ENCODE results near the gene MAN2B2. TPM values are rescaled to one million over a fixed set of nuclear protein-coding genes. Genes with fewer than 3 reads are reported as not detected.
A peak's percentile ranks its signal among the peaks of the same experiment; 100 is the strongest.

Gene MAN2B2
- total and polyA plus RNA-seq, 2 of the 8 experiments (the other 6 are each of a cell fraction or from before 2014, with no cell fraction given), result 3.3 to 4.0 TPM

DNA sequence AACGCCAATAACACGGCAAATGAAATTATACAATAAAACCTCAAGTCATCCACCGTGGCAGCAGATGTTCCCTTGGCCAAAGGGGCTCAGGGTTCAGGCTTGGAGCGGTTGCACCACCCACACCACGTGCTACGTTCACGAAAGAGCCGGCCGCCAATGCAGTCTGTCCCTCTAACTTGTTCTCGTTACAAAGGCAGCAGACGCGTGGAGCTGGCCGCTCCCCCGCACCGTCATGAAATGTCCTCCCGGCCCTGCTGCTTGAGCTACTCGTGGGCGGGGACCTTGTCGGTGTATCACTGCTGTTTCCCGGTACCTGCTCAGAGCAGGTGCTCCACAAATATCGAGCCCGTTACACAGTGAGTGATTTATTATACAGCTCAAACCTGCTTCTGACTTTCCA lies 36.4 kb upstream of the MAN2B2 start:
- Histone ChIP-seq H3K18ac (ENCODE audit: extremely low read depth, low read length) (peak overlapping the region; percentile 19; the same call in 1 of the 2 replicates), H3K9ac (replicated peaks in 1 of 4; ENCODE audit: extremely low read depth in 1 of 4, low read depth in 3 of 4, low read length in 3 of 4) (no peak overlapping the region; a peak in 1 of 7 replicates), H2BK120ac (replicated peaks; ENCODE audit: low read depth, low read length) (no peak overlapping the region), H2BK20ac (ENCODE audit: low read length) (no peak overlapping the region), H3K79me2 (ENCODE audit: control insufficient read depth in 1 of 2, insufficient read depth in 2 of 2, low read length in 2 of 2) (no peaks in the 10 kb centered on the region; a peak in 1 of 4 replicates), H3K23me2 (ENCODE audit: low read depth, low read length) (peaks cover 8% of the 10 kb centered on the region), H3K14ac (ENCODE audit: insufficient read length) (no peak overlapping the region), H4K5ac (ENCODE audit: insufficient read length, low read depth, low read length) (no peak overlapping the region), H3K4me1 (replicated peaks in 1 of 4; ENCODE audit: control insufficient read depth in 3 of 4, insufficient read depth in 4 of 4, low read length in 3 of 4) (no peaks in the 10 kb centered on the region), H3K9me3 (ENCODE audit: insufficient read depth in 2 of 2, low read depth in 1 of 2, low read length in 1 of 2) (peaks cover 0 to 7% of the 10 kb centered on the region in 2 experiments; a peak in 2 of 4 replicates), H3K4me2 (ENCODE audit: insufficient read depth in 1 of 2, low read depth in 2 of 2, low read length in 2 of 2) (no peak overlapping the region), H3K56ac (replicated peaks; ENCODE audit: insufficient read length, low read depth, low read length) (no peak overlapping the region), H2AK5ac (ENCODE audit: low read depth, low read length) (no peak overlapping the region), H4K20me1 (replicated peaks in 1 of 2; ENCODE audit: control insufficient read depth in 1 of 2, insufficient read depth in 2 of 2, low read length in 2 of 2) (peaks cover 0 to 5% of the 10 kb centered on the region in 2 experiments), H2AFZ (ENCODE audit: low read length) (no peak overlapping the region), H4K8ac (ENCODE audit: extremely low read depth, insufficient read depth, low read length) (no peak overlapping the region), H2BK5ac (ENCODE audit: low read depth, low read length) (no peak overlapping the region), H3K23ac (ENCODE audit: insufficient read length) (no peak overlapping the region), H4K91ac (replicated peaks; ENCODE audit: insufficient read length, low read length) (no peak overlapping the region), H3K36me3 (ENCODE audit: control insufficient read depth in 2 of 4, insufficient read depth in 4 of 4, low read length in 3 of 4) (no peaks in the 10 kb centered on the region; a peak in 1 of 8 replicates), H3K4ac (replicated peaks; ENCODE audit: insufficient read length, low read depth, low read length) (no peak overlapping the region), H3K79me1 (ENCODE audit: low read depth, low read length) (peaks cover 4% of the 10 kb centered on the region; the same call in 1 of the 2 replicates), H3K27me3 (replicated peaks in 1 of 4; ENCODE audit: control insufficient read depth in 3 of 4, extremely low read depth in 1 of 4, insufficient read depth in 3 of 4, low read length in 3 of 4) (peaks cover 0 to 2% (median 0%) of the 10 kb centered on the region in 4 experiments; a peak in 1 of 7 replicates), H3K4me3 (ENCODE audit: extremely low read depth in 1 of 4, insufficient read depth in 2 of 4, low read depth in 3 of 4, low read length in 4 of 4) (no peak overlapping the region), H2BK15ac (ENCODE audit: low read length) (no peak overlapping the region; the same call in 1 of the 2 replicates), H3K27ac (ENCODE audit: low read depth, low read length) (no peak overlapping the region), H2BK12ac (ENCODE audit: low read depth, low read length) (no peak overlapping the region)
- WGBS, 2 experiments (ENCODE audit: extremely low coverage in 1 of 2, insufficient coverage in 1 of 2, insufficient read length in 1 of 2, insufficient replicate concordance in 2 of 2, low coverage in 1 of 2, low lambda C conversion rate in 2 of 2, missing lambda C conversion rate in 1 of 2), result 84% methylated on average over 22 of the region's 22 CpGs; no CpG with 5 or more reads in 1 of the 2 experiments
- POLR2A ChIA-PET (ENCODE audit: partially characterized antibody), result interaction anchor here (0.6 kb wide), 1 partner anchor 37 kb away, joined by 3 read pairs; no protein-coding TSS in a partner anchor
- no peak for TF ChIP-seq POU5F1 (IDR thresholded peaks at IDR 0.05; ENCODE audit: low read depth, low read length)
- TF ChIP-seq HDAC6 (IDR thresholded peaks at IDR 0.05; ENCODE audit: low read depth, low read length), result no peak
- TF ChIP-seq, protein P1, sequence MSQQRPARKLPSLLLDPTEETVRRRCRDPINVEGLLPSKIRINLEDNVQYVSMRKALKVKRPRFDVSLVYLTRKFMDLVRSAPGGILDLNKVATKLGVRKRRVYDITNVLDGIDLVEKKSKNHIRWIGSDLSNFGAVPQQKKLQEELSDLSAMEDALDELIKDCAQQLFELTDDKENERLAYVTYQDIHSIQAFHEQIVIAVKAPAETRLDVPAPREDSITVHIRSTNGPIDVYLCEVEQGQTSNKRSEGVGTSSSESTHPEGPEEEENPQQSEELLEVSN (IDR thresholded peaks at IDR 0.05), result no peak
- no peak for TF ChIP-seq BACH1 (IDR thresholded peaks at IDR 0.05; ENCODE audit: low read length)
- TF ChIP-seq CTBP2 (IDR thresholded peaks at IDR 0.05; ENCODE audit: borderline replicate concordance, insufficient read depth, insufficient read length, low read length), result no peak
- TF ChIP-seq TAF7 (optimal IDR thresholded peaks at IDR 0.05; ENCODE audit: borderline replicate concordance, low read depth, low read length), result no peak
- FAIRE-seq, result no peak
- CTCF ChIA-PET (ENCODE audit: partially characterized antibody), result interaction anchor here (0.7 to 2.0 kb wide), 3 partner anchors 9 to 62 kb away, joined by 3 to 18 read pairs (median 3); no protein-coding TSS in a partner anchor
- DNase-seq (ENCODE audit: low read depth in 1 of 2, low spot score in 2 of 2), result no peak

Data from H1 (cell line).